HepG2 (cell line): ENCODE data around the gene PIGW. TPM values are rescaled to one million over a fixed set of nuclear protein-coding genes. Genes with fewer than 3 reads are reported as not detected.

ENCODE experiments used
- ATAC-seq: fragments of 200-7000 bp; cut with Tn5 transposase; 3 replicates; pipeline ENCODE4 v1.9.1; 2020; ENCODE audit warnings: mild to moderate bottlenecking, moderate library complexity
- BruUV-seq: library from RNA; stranded (reverse); fragments of 400-500 nt; replicated peaks from 2 replicates; lab custom pipeline; 2021; lab: Mats Ljungman, UMichigan
- CTCF ChIA-PET: fragments of 300-600 bp; formaldehyde crosslinking; extraction: SDS; loops from one replicate; lab custom pipeline; 2021; ENCODE audit warnings: low total read pairs, inconsistent platforms, low intra/inter-chr PET ratio; lab: Yijun Ruan, JAX
- POLR2A ChIA-PET: fragments of 350-600 bp; sonication (Branson Sonifier 250); formaldehyde crosslinking; loops from one replicate; lab custom pipeline; 2020; ENCODE audit warnings: antibody characterized with exemption, inconsistent platforms; lab: Yijun Ruan, JAX
- DNase-seq: peaks from one replicate; pipeline ENCODE4 v3.0.0-alpha.2; 2015; ENCODE audit warnings: low spot score
- FAIRE-seq: peaks from 3 replicates; lab custom pipeline; 2011; peaks lifted over from hg19 to GRCh38; lab: Jason Lieb, UNC
- H2AFZ ChIP-seq: one replicate; pipeline ENCODE4 v1.6.1; 2011; ENCODE audit warnings: low read length, inconsistent platforms
- H3K27ac ChIP-seq: fragments of 300-600 bp; 3 replicates; pipeline ENCODE4 v1.8.0; 2011; ENCODE audit warnings: mixed run types, mild to moderate bottlenecking, mixed read lengths, low read length, inconsistent platforms; ENCODE audit not compliant: insufficient read depth; ENCODE audit errors: extremely low read length
- H3K27me3 ChIP-seq, 2 experiments: fragments of 200-600 bp in 1 of 2; 2 replicates in 1 of 2; 3 replicates in 1 of 2; pipeline versions ENCODE4 v1.6.0 to v1.8.0; 2011; ENCODE audit warnings: low read length in 2 of 2, mild to moderate bottlenecking in 2 of 2, moderate library complexity in 2 of 2, inconsistent platforms in 1 of 2; ENCODE audit not compliant: insufficient read depth in 2 of 2, control insufficient read depth in 1 of 2
- H3K36me3 ChIP-seq, 2 experiments: fragments of 200-600 bp in 1 of 2; replicated peaks in 1 of 2; 2 replicates in 1 of 2; 3 replicates in 1 of 2; pipeline versions ENCODE4 v1.5.1 to v1.8.0; 2011; ENCODE audit warnings: low read length in 2 of 2, inconsistent platforms in 1 of 2; ENCODE audit not compliant: insufficient read depth in 2 of 2, control insufficient read depth in 1 of 2
- H3K4me1 ChIP-seq: 2 replicates; pipeline ENCODE4 v1.5.1; 2012; ENCODE audit warnings: low read length, inconsistent platforms; ENCODE audit not compliant: insufficient read depth
- H3K4me2 ChIP-seq: 2 replicates; pipeline ENCODE4 v1.6.0; 2011; ENCODE audit warnings: low read depth, low read length, inconsistent platforms
- H3K4me3 ChIP-seq, 3 experiments: fragments of 200-600 bp in 1 of 3; sonication (generic), shearing (Covaris generic) in 1 of 3; replicated peaks in 1 of 3; 2 replicates each; pipeline ENCODE4 v1.5.1; 2011 to 2016; ENCODE audit warnings: low read length in 3 of 3, inconsistent platforms in 2 of 3, low read depth in 2 of 3, mild to moderate bottlenecking in 2 of 3, control low read depth in 1 of 3, mixed read lengths in 1 of 3; ENCODE audit not compliant: insufficient read depth in 1 of 3
- H3K79me2 ChIP-seq: one replicate; pipeline ENCODE4 v1.6.1; 2011; ENCODE audit warnings: low read length, inconsistent platforms; ENCODE audit not compliant: insufficient read depth
- H3K9ac ChIP-seq: 2 replicates; pipeline ENCODE4 v1.6.0; 2011; ENCODE audit warnings: mild to moderate bottlenecking, low read depth, low read length, inconsistent platforms; ENCODE audit not compliant: insufficient read depth
- H3K9me3 ChIP-seq: 2 replicates; pipeline ENCODE4 v1.5.1; 2012; ENCODE audit warnings: mild to moderate bottlenecking, low read length
- H4K20me1 ChIP-seq: 2 replicates; pipeline ENCODE4 v1.6.0; 2011; ENCODE audit warnings: inconsistent platforms, mild to moderate bottlenecking, low read length, moderate library complexity; ENCODE audit not compliant: insufficient read depth
- AGO2 ChIP-seq: fragments of 200-400 bp; formaldehyde crosslinking; optimal IDR thresholded peaks from 2 replicates; pipeline ENCODE3; 2017; ENCODE audit warnings: mild to moderate bottlenecking, low read depth, low read length, moderate library complexity
- BATF2 ChIP-seq: sonication (generic); formaldehyde crosslinking; IDR thresholded peaks from 2 replicates; pipeline ENCODE4 v1.8.0; 2022; ENCODE audit warnings: mild to moderate bottlenecking, missing genetic modification reagents, moderate library complexity
- GLI4 ChIP-seq: sonication (generic); formaldehyde crosslinking; IDR thresholded peaks from 2 replicates; pipeline ENCODE4 v1.5.1; 2020; ENCODE audit warnings: missing genetic modification reagents, mild to moderate bottlenecking, moderate library complexity, borderline replicate concordance
- JUND ChIP-seq: sonication (generic); formaldehyde crosslinking; IDR thresholded peaks from 2 replicates; pipeline ENCODE4 v1.8.0; 2022; ENCODE audit warnings: mild to moderate bottlenecking, missing genetic modification reagents
- MTF1 ChIP-seq: sonication (generic); formaldehyde crosslinking; IDR thresholded peaks from 2 replicates; pipeline ENCODE4 v1.5.0; 2020; ENCODE audit warnings: missing genetic modification reagents
- SKIL ChIP-seq: sonication (generic); formaldehyde crosslinking; IDR thresholded peaks from 2 replicates; pipeline ENCODE4 v1.8.0; 2022; ENCODE audit warnings: missing genetic modification reagents, mild to moderate bottlenecking, moderate library complexity, borderline replicate concordance
- WGBS: methylation state at CpG from one replicate; pipeline ENCODE4 v1.1.6; 2017; ENCODE audit warnings: low lambda C conversion rate; 5-methylcytosine and 5-hydroxymethylcytosine counted together
- in situ Hi-C: cut with HindIII; loops from 2 replicates; pipeline ENCODE4 v1.10.0; 2017; ENCODE audit warnings: low pct_unique_long_range_greater_than_20kb; ENCODE audit not compliant: extremely low pct_ligation_motif_present
- intact Hi-C: fragments of 100-400 bp; cut with micrococcal nuclease; formaldehyde crosslinking; loops from one replicate; pipeline ENCODE4 v1.10.0; 2022; ENCODE audit not compliant: unreplicated experiment
- polyA plus RNA-seq, 8 experiments: library from polyadenylated mRNA; depleted of rRNA in 3 of 8; stranded (reverse) in 7 of 8; unstranded in 1 of 8; fragments of >200 nt; fragmentation: Illumina TruSeq in 4 of 8; extraction: Trizol in 4 of 8; gene quantifications; 2 replicates each; pipeline versions ENCODE4 v1.2.1 to v1.2.3, GENCODE V29; 2011 to 2016; ENCODE audit warnings: low read depth in 4 of 8, missing spikeins in 1 of 8, mixed read lengths in 1 of 8; ENCODE audit not compliant: insufficient read depth in 1 of 8
- total RNA-seq, 5 experiments: library from RNA; depleted of rRNA; stranded (reverse); fragments of >200 nt; fragmentation: Illumina TruSeq; extraction: Trizol; gene quantifications; 2 replicates each; pipeline ENCODE4 v1.2.3, GENCODE V29; 2016; ENCODE audit warnings: low read depth in 1 of 5

The PIGW gene
- total and polyA plus RNA-seq, 2 of the 13 experiments (the other 11 are each of a cell fraction or from before 2014, with no cell fraction given): 9.0 to 24.0 TPM

GRCh38 chr17:36540696-36541095 lies 5.9 kb downstream of the PIGW start:
- 100% methylated on average over 3 of the region's 3 CpGs for WGBS
- intact Hi-C loops: loop anchor here (5.0 kb wide), 1 partner anchor 53 kb away; the partner anchor contains the start of gene ZNHIT3
- Histone ChIP-seq H3K79me2 (peaks cover 18% of the 10 kb centered on the region), H3K4me2 (no peak overlapping the region), H3K36me3 (peaks cover 1 to 4% of the 10 kb centered on the region in 2 experiments; a peak in 2 of 5 replicates), H3K27ac (no peak overlapping the region), H3K4me3 (no peak overlapping the region), H3K9me3 (no peaks in the 10 kb centered on the region), H4K20me1 (0 out of 2 replicates have a peak, but pooled peaks cover under 1% of the 10 kb centered on the region), H3K4me1 (peaks cover 28% of the 10 kb centered on the region), H2AFZ (no peak overlapping the region), H3K27me3 (no peaks in the 10 kb centered on the region; a peak in 1 of 5 replicates)
- ATAC-seq (no peak), FAIRE-seq (no peak), DNase-seq (no peak)
- in situ Hi-C loops: no loop called here
- BruUV-seq: no TSS peak
- CTCF ChIA-PET: no interaction called here
- TF ChIP-seq BATF2 (CRISPR knock-in tag) (no peak), JUND (CRISPR knock-in tag) (no peak), MTF1 (CRISPR knock-in tag) (no peak), AGO2 (no peak), GLI4 (CRISPR knock-in tag) (no peak), SKIL (CRISPR knock-in tag) (no peak)
- TF ChIP-seq, all 625 proteins: peak for 0
- no peak overlapping the region for H3K9ac ChIP-seq
- POLR2A ChIA-PET: no interaction called here
